Cortex of kidney (tissue), 1 donor: Measurements from ENCODE around the gene NCBP1.

Source experiments
- DNase-seq: peaks from one replicate; lab custom pipeline; 2025; lab: John Stamatoyannopoulos, UW

Gene NCBP1

DNA sequence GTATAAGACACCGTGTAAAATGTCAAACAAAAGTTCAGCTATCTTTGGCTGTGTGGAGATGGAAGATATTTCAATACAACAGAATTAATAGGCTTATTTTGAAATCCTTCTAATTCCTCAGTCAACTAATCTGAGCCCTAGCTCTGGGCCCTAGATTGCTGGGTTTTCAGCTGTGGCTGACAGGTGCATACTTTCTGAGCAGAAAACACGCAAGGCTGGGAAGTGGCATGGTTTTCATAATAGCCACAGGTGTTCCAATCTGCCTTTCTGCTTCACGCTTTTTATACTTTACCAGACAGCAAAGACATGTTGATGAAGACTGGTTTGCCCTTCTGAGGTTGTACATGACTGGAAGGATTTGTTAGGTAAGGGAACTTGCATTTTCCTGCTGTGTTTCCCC lies 84.2 kb downstream of the NCBP1 start:
- DNase-seq = no peak

DNA sequence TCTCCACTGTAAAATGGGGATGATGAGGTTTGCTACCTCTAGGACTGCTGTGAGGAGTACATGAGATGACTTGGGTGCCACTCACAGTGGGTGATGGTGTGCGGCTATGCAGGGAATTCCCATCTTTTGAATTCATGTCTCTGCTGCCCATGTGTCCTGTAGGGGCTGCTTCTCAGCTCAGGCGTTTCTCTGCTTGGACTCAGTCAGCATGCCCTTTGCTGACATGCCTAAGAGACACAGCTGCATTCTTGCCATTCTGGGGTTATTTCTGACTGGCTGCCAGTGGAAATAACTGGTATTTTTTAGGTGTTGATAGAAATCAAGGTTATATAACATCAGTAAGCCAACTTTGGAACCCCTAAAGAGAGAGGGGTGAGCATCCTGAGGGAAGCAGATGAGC lies 87.8 kb downstream of the NCBP1 start:
- DNase-seq = no peak

DNA sequence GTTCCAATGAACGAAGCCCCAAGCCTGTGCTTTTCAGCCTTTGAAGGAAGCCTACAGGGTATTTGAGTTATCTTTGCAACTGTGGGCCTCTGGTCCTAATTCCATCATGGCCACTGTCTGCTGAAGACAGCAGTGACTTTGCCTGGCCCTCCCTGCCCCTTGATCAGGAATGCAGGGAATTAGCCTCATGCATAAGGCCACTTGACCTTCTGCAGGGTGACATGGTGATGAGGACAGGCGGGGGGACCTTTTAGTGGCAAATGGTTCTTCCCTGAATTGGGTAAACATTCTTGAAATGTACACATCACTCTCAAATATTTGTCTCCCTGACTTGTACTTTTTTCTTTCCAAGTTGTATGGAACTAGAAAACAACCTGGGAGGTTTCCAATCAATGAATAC lies 88.7 kb downstream of the NCBP1 start:
- no peak for DNase-seq
